ENCODE results near the gene KIF1B.

Gene KIF1B

DNA sequence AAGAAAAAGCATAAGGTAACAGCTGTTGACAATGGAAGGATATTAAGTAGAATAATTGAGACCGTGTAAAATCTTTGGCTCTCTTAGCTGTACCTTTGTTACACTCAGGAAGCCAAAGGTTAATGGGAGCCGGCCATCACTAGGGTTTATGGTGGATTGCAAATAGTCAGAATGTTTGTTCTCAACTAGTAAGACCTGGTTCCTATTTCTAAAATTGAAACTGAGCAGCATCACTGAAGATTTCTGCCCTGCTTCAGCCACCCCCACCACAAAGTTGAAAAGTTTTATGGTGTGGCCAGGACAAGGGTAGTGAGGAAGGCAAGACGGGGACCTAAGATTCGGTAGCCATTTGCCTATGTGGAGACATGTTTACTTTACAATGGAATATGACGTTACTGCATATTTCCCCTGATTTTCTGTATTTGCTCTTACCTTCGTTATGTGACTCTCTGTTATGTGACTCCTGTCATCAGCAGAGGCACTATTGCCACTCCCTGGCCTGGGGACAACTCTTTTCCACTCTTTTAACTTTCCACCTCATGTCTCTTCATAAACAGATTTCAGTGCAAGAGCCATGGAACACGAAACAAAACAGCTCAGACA is 41.4 kb upstream of the KIF1B start (continued):
- TF ChIP-seq, protein P1, sequence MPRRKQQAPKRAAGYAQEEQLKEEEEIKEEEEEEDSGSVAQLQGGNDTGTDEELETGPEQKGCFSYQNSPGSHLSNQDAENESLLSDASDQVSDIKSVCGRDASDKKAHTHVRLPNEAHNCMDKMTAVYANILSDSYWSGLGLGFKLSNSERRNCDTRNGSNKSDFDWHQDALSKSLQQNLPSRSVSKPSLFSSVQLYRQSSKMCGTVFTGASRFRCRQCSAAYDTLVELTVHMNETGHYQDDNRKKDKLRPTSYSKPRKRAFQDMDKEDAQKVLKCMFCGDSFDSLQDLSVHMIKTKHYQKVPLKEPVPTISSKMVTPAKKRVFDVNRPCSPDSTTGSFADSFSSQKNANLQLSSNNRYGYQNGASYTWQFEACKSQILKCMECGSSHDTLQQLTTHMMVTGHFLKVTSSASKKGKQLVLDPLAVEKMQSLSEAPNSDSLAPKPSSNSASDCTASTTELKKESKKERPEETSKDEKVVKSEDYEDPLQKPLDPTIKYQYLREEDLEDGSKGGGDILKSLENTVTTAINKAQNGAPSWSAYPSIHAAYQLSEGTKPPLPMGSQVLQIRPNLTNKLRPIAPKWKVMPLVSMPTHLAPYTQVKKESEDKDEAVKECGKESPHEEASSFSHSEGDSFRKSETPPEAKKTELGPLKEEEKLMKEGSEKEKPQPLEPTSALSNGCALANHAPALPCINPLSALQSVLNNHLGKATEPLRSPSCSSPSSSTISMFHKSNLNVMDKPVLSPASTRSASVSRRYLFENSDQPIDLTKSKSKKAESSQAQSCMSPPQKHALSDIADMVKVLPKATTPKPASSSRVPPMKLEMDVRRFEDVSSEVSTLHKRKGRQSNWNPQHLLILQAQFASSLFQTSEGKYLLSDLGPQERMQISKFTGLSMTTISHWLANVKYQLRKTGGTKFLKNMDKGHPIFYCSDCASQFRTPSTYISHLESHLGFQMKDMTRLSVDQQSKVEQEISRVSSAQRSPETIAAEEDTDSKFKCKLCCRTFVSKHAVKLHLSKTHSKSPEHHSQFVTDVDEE (CRISPR knock-in tag; IDR thresholded peaks at IDR 0.05): no peak

DNA sequence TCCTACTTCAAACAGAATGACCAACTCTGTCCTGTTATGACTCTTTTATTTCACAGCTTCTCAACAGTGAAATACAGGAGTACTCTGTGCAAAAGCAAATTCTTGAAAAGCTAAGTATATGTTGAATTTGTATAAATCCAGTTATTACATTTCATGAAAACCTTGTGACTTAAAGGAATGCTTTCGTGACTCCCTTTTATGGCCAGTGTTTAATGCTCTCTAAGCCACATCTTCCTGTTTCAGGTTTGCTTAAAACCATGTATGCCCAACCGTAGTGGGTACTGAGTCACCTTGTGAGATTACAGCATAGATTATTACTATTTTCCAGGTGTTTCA is 40.2 kb upstream of the KIF1B start:
- ATAC-seq: no peak
- TF ChIP-seq, protein P1 (CRISPR knock-in tag; IDR thresholded peaks at IDR 0.05): no peak
- TF ChIP-seq CSDC2 (CRISPR knock-in tag; IDR thresholded peaks at IDR 0.05) (no peak), ZNF8 (CRISPR knock-in tag; IDR thresholded peaks at IDR 0.05) (no peak), ZNF565 (CRISPR knock-in tag; conservative IDR thresholded peaks at IDR 0.05; ENCODE audit: low read depth) (no peak)

DNA sequence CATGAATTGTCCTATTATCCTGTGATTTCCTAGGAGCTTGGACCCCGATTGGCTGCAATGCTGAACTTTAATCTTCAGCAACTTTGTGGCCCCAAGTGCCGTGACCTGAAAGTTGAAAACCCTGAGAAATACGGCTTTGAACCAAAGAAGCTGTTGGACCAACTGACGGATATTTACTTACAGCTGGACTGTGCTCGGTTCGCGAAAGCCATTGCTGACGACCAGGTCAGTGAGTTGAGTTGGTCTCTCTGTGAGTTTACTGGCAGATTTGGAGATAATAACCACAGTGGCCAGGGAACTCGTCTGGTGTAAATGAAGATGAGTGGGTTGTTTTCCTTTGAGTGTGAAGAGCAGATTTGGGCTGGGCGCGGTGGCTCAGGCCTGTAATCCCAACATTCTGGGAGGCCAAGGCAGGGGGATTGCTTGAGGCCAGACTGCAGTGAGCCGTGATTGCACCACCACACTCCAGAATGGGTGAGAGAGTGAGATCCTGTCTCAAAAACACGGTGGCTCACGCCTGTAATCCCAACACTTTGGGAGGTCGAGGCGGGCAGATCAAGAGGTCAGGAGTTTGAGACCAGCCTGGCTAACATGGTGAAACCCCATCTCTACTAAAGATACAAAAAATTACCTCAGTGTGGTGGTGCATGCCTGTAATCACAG is 39.1 kb upstream of the KIF1B start:
- TF ChIP-seq ISL1 (CRISPR knock-in tag; IDR thresholded peaks at IDR 0.05): no peak
- TF ChIP-seq TCF4 (CRISPR knock-in tag; IDR thresholded peaks at IDR 0.05; ENCODE audit: borderline replicate concordance): no peak
- TF ChIP-seq OSR1 (CRISPR knock-in tag; IDR thresholded peaks at IDR 0.05): no peak
- TF ChIP-seq SNAI2 (CRISPR knock-in tag; IDR thresholded peaks at IDR 0.05): no peak
- TF ChIP-seq ZNF565 (CRISPR knock-in tag; conservative IDR thresholded peaks at IDR 0.05; ENCODE audit: low read depth): no peak
- TF ChIP-seq ZNF70 (CRISPR knock-in tag; IDR thresholded peaks at IDR 0.05): no peak
- TF ChIP-seq, protein P2, sequence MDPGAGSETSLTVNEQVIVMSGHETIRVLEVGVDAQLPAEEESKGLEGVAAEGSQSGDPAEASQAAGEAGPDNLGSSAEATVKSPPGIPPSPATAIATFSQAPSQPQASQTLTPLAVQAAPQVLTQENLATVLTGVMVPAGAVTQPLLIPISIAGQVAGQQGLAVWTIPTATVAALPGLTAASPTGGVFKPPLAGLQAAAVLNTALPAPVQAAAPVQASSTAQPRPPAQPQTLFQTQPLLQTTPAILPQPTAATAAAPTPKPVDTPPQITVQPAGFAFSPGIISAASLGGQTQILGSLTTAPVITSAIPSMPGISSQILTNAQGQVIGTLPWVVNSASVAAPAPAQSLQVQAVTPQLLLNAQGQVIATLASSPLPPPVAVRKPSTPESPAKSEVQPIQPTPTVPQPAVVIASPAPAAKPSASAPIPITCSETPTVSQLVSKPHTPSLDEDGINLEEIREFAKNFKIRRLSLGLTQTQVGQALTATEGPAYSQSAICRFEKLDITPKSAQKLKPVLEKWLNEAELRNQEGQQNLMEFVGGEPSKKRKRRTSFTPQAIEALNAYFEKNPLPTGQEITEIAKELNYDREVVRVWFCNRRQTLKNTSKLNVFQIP (CRISPR knock-in tag; IDR thresholded peaks at IDR 0.05; ENCODE audit: borderline replicate concordance, low read depth): no peak
- TF ChIP-seq ZFP3 (CRISPR knock-in tag; IDR thresholded peaks at IDR 0.05): no peak
- TF ChIP-seq, protein P3, sequence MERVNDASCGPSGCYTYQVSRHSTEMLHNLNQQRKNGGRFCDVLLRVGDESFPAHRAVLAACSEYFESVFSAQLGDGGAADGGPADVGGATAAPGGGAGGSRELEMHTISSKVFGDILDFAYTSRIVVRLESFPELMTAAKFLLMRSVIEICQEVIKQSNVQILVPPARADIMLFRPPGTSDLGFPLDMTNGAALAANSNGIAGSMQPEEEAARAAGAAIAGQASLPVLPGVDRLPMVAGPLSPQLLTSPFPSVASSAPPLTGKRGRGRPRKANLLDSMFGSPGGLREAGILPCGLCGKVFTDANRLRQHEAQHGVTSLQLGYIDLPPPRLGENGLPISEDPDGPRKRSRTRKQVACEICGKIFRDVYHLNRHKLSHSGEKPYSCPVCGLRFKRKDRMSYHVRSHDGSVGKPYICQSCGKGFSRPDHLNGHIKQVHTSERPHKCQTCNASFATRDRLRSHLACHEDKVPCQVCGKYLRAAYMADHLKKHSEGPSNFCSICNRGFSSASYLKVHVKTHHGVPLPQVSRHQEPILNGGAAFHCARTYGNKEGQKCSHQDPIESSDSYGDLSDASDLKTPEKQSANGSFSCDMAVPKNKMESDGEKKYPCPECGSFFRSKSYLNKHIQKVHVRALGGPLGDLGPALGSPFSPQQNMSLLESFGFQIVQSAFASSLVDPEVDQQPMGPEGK (CRISPR knock-in tag; IDR thresholded peaks at IDR 0.05; ENCODE audit: borderline replicate concordance): no peak
- TF ChIP-seq ARNTL (CRISPR knock-in tag; IDR thresholded peaks at IDR 0.05; ENCODE audit: borderline replicate concordance, low read depth): no peak
- TF ChIP-seq, protein P4, sequence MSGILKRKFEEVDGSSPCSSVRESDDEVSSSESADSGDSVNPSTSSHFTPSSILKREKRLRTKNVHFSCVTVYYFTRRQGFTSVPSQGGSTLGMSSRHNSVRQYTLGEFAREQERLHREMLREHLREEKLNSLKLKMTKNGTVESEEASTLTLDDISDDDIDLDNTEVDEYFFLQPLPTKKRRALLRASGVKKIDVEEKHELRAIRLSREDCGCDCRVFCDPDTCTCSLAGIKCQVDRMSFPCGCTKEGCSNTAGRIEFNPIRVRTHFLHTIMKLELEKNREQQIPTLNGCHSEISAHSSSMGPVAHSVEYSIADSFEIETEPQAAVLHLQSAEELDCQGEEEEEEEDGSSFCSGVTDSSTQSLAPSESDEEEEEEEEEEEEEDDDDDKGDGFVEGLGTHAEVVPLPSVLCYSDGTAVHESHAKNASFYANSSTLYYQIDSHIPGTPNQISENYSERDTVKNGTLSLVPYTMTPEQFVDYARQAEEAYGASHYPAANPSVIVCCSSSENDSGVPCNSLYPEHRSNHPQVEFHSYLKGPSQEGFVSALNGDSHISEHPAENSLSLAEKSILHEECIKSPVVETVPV (CRISPR knock-in tag; IDR thresholded peaks at IDR 0.05): no peak
- TF ChIP-seq, protein P5, sequence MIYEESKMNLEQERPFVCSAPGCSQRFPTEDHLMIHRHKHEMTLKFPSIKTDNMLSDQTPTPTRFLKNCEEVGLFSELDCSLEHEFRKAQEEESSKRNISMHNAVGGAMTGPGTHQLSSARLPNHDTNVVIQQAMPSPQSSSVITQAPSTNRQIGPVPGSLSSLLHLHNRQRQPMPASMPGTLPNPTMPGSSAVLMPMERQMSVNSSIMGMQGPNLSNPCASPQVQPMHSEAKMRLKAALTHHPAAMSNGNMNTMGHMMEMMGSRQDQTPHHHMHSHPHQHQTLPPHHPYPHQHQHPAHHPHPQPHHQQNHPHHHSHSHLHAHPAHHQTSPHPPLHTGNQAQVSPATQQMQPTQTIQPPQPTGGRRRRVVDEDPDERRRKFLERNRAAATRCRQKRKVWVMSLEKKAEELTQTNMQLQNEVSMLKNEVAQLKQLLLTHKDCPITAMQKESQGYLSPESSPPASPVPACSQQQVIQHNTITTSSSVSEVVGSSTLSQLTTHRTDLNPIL (CRISPR knock-in tag; IDR thresholded peaks at IDR 0.05; ENCODE audit: low read depth): no peak
- no peak for TF ChIP-seq ZC3H10 (CRISPR knock-in tag; IDR thresholded peaks at IDR 0.05)
- no peak for TF ChIP-seq GLIS3 (CRISPR knock-in tag; IDR thresholded peaks at IDR 0.05)
- TF ChIP-seq, protein P1 (CRISPR knock-in tag; IDR thresholded peaks at IDR 0.05): no peak
- no peak for TF ChIP-seq PPARA (CRISPR knock-in tag; IDR thresholded peaks at IDR 0.05; ENCODE audit: borderline replicate concordance)
- no peak for TF ChIP-seq BACH2 (CRISPR knock-in tag; IDR thresholded peaks at IDR 0.05; ENCODE audit: borderline replicate concordance)
- TF ChIP-seq CSDC2 (CRISPR knock-in tag; IDR thresholded peaks at IDR 0.05): no peak
- TF ChIP-seq RARB (CRISPR knock-in tag; IDR thresholded peaks at IDR 0.05): no peak
- ATAC-seq: no peak

All from SK-N-SH treated with all-trans-retinoic acid at 6 μM for 48 hours (cell line).